ENCODE data around the gene GSK3A. TPM values are rescaled to one million over a fixed set of nuclear protein-coding genes. Genes with fewer than 3 reads are reported as not detected.

Gene GSK3A
- total RNA-seq, 1 donor from 2014 or later = 16.3 TPM

DNA sequence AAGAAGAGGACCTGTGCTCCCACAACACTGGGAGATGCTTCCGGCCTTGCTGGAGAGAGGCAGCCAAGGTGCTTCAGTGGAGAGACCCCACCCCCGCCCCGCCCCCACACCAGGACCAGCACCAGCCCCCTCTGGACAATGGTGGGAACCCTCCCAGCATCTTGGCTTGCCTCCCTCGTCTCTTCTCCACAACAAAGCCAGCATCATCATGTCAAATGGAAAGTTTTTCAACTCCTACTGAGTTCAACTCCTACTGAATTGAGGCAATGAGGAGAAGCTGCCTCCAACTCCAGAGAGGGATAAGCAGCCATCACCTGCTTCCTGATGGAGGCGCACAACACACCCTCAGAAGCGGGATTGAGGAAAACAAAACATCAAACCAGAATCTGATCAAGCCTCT is 37.7 kb downstream of the GSK3A start:
- FAIRE-seq (no peak), DNase-seq (ENCODE audit: low spot score in 2 of 2) (no peak)

DNA sequence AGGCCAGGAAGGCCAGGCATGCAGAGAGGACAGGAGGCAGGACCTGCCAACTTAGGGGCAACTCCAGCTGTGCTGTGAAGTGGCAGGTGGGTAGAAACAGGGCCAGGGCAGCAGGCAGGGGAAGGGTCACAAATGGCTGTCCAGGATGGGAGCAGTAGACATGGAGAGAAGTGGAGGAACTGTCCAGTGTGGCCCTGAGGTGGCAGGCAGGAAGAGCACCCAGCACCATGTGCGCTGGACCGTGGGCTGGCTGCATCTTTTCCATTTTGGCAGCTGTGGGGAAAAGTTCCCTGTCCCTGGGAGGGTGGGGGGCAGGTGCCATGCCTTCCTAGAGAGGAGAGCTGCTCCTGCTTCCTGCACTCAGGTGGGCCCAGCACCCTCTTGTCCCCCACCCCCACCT is 38.7 kb downstream of the GSK3A start:
- FAIRE-seq (no peak), DNase-seq (ENCODE audit: low spot score in 2 of 2) (no peak)

DNA sequence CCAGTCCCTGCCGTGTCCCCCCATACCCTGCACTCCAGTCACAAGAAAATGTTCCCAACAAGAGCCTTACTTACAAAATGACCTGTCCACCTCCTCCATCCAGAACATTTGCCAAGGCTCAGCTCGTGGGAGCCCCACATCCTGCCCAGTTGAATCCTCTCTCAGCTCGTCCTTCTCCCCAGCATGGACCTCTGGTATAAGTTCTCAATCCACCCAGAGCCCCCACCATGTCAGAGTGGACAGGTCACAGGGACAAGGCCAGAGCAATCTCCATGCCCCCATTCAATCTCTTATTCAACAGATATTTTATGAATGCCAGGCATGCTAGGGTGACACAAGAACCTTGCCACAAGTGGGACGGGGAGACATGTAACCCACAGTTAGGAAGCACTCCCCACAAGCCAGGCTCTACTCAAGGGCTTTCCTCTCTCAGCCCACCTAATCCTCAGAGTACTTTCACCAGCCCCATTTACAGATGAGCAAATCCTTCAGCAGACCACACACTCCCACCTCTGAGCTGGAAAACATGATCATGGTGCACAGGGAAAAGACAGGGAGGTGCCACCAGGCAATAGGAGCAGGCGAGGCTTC is 40.0 kb downstream of the GSK3A start:
- no peak for DNase-seq (ENCODE audit: low spot score in 2 of 2)
- no peak for FAIRE-seq

DNA sequence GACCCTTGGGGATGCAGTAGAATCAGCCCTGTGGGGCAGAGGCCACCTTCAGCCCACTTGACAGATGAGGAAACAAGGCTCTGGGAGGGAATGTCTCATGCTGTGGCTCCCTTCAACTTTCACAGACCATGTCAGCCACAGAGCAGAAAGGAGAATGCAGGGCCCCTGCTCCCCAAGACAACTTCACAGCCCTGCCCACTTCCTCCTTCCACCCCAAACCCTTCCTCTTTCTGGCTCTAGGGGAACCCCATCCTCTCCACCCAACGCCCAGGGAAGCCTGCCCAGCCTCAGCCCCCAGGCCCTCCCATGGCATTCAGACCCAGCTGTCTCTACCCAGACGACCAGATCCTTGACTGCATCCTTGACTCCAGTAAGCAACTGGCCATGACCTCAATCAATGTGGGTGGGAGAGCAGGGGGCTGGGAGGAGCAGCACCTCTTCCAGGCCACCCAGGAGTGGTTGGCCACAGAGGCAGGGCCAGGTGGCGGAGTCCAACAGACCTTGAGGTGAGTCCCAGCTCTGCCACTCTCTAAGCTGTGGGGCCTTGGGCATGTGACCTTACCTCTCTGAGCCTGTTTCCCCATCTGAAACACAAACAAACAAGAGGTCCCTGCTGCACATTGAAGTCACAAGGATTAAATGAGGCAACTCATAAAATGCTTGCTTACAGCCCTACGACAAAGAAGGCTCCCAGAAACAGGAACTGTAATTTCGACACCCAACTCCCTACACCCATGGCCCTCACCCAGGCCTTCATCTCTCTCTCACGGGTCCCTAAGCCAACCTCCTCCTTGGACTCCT is 40.7 kb downstream of the GSK3A start:
- DNase-seq (ENCODE audit: low spot score in 2 of 2) (no peak), FAIRE-seq (no peak)

DNA sequence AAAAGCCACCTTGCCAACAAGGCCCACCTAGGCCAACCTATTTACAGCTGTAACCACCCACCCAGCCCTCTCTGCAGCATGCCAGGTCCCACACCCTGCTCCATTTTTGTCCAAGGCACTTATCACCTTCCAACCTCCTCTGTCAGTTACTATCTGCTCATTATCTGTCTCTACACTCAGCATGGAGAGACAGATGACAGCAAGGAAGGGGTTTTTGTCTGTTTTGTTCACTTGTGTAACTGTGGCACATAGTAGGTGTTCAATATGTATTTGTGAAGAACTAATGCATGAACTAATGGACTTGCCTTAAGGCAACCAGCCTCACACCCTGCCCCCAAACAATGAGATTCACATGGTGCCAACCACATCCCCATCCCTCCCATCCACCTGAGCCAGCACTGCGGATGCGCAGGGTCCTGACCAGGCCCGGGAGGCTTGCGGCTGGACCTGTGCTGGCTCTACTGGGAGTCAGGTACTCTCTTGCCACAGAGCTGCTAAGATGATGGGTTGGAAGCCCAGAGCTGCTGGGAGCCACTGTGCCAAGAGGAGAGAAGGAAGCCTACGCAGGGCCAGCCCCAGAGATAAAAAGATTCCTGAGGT is 42.2 kb downstream of the GSK3A start:
- DNase-seq (ENCODE audit: low spot score in 2 of 2) (no peak), FAIRE-seq (no peak)

DNA sequence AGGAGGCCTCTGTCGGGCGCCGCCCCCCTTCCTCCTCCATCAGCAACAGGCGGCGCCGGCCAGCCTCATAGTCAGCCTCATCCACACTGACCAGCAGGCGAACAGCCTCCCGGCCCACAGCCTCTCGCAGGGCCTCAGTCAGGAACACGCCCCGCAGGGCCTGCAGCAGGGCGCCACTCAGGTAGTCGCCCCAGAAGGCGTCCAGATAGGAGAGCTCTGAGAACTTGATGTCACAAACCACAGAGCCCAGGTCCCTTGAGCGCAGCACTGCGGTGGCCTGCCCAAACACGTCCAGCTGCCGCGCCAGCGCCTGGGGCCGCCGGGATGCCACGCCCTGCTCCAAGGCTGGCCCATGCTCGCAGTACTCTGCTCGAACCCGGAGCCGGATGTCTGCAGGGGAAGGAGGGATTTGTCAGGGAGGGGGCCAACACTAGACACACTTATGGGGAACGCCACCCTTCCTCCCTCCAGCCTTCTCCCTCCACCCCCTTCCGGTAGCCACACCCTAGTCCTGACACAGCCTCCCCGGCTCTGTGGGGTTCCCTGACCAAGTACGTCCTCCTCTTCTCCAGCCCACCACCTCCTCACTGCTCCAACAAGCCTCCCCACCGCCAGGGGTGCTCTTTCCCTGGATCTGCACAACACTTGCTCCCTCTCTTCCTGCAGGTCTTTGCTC is 42.8 kb downstream of the GSK3A start:
- FAIRE-seq (no peak), DNase-seq (ENCODE audit: low spot score in 2 of 2) (no peak)

DNA sequence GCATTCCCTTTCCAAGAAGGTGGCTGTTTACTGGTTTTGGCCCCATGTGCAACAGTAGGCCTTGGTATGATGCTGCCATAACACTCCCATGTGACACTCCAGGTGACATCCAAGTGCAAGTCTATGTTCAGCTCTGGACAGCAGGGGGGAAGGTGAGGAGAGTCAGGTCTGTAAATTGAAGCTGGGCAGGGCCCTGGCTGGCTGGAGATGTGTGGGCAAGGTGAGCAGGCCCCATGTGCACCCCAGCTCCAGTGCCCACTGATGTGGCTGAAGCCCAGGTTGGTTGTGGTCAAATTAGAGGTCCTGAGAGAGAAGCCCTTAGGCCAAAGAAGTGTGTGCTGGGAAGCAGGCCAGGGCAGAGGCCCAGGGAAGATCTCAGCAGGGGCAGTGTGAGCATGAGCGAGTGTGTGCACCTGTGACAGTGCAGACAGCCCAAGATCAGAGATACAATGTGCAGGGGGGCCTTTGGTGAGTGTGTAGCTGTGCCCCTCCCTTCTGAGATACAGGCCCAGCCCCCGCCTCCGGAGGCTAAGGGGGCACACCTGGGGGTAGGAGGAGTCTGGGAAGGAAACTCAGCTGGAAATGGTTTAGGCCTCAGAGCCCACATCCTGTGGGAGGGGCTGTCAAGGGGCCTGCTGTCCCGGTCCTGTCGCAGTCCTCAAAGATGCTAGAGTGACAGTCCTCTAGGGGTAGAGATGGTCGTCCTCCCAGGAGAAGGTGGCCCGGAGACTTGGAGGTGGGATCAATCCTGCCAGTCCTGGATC is 43.5 kb downstream of the GSK3A start:
- FAIRE-seq (no peak), DNase-seq (ENCODE audit: low spot score in 2 of 2) (no peak)

DNA sequence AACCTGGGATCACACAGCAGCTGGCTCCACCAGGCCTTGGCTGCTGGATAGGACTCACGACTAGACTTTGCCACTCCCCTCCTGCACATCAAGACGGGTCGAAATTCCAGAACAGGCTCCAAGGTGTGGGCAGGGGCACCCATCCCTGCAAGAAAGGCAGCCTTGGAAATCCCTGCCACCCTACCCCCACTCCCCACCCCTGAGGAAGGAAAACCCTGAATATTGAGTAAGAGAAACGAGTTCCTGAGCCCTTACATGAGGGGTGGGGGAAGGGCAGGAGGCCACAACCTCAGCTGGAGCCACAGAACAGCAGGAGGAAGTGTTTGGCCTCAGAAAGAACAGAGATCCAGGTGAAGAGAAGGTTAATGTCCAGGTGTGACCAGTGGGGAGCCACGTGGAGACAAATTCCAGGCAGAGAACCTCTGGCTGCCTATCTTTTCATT is 45.0 kb downstream of the GSK3A start:
- DNase-seq (ENCODE audit: low spot score in 2 of 2) (no peak), FAIRE-seq (no peak)

DNA sequence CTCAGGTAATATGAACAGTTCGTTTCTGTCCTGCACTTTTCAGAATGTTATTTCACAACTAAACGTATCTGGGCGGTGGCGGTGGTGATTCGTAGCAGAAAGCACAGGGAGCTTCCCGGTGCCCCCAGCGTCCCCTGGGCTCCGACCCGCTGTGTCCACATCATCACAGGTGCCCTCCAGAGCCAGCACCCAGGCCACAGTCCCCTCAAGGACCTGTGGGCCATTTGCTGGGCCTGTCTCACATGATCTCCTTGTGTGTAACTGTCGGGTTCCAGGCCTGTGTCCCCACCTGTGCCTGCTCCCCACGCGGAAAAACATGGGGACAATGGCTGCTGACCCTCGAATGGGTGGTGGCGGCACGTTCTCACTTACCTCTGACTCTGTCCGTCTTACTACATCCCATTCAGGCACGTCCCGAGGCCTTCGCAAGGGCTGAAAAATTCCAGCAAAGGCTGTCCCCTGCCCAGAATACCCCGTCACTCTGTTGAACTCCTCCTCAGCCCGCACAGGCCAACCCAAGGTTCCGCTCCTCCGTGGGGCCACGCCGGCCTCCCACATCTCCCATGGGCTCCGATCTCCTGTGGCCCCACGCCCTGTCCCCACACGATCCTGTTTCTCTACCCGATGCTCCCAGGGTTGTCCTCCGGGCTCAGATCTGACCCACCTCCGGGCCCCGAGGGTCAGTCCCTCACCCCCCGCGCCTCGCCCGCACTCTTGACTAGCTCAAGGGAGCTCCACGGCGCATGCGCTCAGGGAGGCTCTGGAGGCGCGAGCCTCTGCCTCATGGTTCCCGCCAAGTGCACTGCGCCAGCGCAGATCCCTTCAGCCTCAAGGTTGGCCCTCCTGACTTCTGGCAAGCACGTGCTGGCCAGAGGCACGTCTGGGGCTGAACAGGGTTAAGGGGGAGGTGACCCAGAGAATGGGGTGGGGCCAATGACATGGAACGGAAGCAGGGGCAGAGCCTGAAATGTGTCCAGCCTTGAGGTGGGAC is 46.1 kb downstream of the GSK3A start:
- DNase-seq (ENCODE audit: low spot score in 2 of 2) (no peak), FAIRE-seq (no peak)

DNA sequence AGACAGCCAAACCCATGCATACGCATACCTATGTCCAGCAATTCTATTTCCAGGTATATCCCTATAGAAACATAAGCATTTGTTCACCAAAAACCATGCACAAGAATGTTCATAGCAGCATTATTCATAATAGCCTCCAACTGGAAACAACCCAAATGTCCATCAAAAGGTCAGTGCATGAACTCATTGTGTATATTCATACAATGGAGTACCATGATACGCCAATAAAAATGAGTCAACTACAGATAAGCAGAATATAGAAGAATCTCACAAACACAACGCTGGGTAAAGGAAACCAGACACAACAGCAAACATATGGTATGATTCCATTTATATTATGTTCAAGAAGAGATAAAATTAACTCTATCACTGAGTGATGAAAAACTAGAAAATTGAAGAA is 48.7 kb downstream of the GSK3A start:
- DNase-seq (ENCODE audit: low spot score in 2 of 2) (no peak), FAIRE-seq (no peak)

DNA sequence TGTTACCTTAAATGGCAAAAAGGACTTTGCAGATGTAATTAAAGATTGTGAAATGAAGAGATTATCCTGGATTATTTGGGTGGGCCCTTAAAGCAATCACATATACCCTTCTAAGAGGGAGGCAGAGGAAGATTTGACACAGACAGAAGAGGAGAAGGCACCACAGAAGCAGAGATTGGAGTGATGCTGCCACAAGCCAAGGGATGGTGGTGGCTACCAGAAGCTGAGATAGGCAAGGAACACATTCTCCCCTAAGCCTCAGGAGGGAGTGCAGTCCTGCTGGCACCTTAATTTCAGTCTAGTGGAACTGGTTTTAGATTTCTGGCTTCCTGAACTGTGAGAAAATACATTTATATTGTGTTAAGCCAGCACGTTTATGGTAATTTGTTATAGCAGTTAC is 49.1 kb downstream of the GSK3A start:
- FAIRE-seq = no peak

DNA sequence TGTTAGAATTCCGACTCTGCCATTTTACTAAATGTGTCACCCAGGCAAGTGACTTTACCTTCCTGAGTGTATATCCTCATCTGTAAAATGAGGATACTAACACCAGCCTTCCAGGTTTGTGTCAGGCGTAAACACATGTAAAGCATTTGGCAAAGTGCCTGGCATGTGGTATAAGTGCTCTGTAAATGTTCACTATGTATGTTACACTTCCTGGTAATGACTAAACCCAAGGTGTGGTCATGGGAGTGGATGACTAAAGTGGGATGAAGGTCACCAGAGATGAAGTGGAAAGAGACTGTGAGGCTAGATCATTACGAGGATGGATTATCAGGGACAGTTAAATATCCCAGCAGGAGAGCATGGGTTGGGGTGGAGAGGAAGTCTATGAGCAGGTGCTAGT is 50.5 kb downstream of the GSK3A start:
- FAIRE-seq (no peak), DNase-seq (ENCODE audit: low spot score in 2 of 2) (no peak)

More for the DNA sequence above, 49.1 kb downstream of the GSK3A start:
- DNase-seq (ENCODE audit: low spot score in 2 of 2) = no peak

DNA sequence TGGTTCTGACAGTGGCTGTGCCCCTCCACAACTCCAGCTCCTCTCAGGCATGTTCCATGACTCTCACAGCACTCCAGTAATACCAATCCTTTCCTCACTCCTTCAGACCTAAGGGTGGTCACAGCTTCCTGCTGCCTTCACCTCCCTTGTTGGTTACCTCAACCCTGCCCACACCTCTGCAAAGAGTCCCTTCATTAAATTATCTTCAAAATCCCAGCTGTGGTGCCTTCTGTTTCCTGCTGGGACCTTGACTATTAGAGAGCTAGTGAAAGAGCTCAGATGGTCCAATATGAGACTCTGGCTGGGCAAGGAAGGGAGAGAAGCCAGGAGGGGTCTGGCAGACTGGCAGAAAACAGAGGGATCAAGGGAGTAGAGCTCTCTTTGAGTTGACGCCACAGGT is 51.1 kb downstream of the GSK3A start:
- FAIRE-seq (no peak), DNase-seq (ENCODE audit: low spot score in 2 of 2) (no peak)

DNA sequence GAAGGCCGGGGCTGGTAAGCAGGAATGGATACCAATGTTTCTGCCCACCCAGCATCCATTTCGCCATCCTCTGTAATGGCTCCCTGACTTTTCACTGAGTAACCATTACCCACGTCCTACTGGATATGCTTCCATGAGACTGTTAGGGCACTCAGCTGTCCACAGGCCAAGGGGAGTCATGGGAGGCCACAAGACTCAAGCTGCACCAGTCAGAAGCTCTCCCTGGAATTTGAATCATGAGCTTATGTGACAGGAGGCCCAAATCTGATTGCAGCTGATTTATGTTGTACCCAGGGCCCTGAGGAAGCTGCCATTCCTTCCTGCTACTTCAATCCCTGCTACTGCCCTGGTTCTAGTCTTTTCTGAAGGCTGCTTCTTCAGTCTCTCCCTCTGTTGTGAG is 53.3 kb downstream of the GSK3A start:
- no peak for FAIRE-seq

DNA sequence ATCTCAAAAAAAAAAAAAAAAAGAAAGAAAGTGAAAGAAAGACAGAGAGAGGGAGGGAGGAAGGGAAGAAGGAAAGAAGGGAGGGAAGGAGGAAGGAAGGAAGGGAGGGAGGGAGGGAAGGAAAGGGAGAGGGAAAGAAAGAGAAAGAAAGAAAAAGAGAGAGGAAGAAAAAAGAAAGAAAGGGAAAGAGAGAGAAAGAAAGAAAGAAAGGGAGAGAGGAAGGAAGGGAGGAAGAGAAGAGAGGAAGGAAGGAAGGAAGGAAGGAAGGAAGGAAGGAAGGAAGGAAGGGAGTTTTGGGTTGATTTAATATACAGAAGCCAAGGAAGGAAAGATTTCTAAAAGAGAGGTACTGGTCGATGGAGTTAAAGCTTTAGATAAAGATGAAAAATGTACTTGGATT is 53.7 kb downstream of the GSK3A start:
- no peak for DNase-seq (ENCODE audit: low spot score in 2 of 2)
- no peak for FAIRE-seq

More for the DNA sequence above, 53.3 kb downstream of the GSK3A start:
- no peak for DNase-seq (ENCODE audit: low spot score in 2 of 2)

DNA sequence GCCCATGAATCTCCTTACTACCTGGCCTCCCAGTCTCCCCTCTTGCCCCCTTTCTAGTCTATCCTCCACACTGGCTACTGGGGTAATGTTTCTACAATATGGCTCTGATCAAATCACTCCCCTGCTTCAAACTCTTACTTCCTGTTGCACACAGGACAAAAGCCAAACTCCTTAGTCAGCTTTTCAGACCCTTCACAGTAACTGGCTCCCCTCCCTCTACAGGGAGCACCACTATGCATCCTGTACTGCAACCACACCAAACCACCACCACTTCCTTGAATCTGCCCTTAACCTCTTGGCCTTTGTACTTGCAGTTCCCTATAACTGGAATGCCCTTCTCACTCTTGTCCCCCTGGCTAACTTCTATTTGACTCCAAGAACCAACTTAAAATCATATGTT is 57.1 kb downstream of the GSK3A start:
- no peak for FAIRE-seq
- no peak for DNase-seq (ENCODE audit: low spot score in 2 of 2)

DNA sequence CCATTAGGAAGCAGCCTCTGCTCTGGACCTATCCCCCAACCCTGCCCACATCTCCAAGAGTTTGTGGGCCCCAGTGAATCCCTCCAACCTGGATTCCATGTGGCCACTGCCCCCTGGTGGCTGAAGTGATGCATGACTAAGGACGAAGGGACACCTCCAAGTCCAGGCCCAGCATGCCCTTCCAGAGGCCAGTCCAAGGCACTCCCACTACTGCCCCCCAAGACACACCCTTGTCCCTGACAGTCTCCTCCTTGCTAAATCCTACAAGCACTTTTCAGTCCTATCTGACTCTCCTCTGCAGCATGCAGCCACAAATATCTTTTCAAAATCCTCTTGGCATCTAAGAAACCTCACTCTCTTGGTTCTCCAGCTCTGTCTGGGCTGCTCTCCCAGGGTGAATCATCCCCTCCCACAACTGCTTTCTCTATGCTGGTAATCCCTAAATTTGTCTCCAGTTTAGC is 58.0 kb downstream of the GSK3A start:
- FAIRE-seq = no peak

More for the DNA sequence above, 58.0 kb downstream of the GSK3A start:
- DNase-seq (ENCODE audit: low spot score in 2 of 2) = peak in 1 of 2 donors; percentile 74

Data from frontal cortex (tissue), 4 donors.